Ishikawa (cell line): ENCODE results near the gene COL18A1.

Experiments used
- CEBPB ChIP-seq: IDR thresholded peaks from 2 replicates; pipeline ENCODE4 v1.6.1; 2012
- CREB1 ChIP-seq: IDR thresholded peaks from 2 replicates; pipeline ENCODE4 v1.6.1; 2012; ENCODE audit warnings: low read depth
- EGR1 ChIP-seq: IDR thresholded peaks from 2 replicates; pipeline ENCODE4 v1.6.1; 2012
- EP300 ChIP-seq: IDR thresholded peaks from 2 replicates; pipeline ENCODE4 v1.6.1; 2012; ENCODE audit warnings: borderline replicate concordance
- FOXM1 ChIP-seq: IDR thresholded peaks from 2 replicates; pipeline ENCODE4 v1.6.1; 2012; ENCODE audit warnings: low read depth, borderline replicate concordance
- NFIC ChIP-seq: IDR thresholded peaks from 2 replicates; pipeline ENCODE4 v1.6.1; 2012
- RAD21 ChIP-seq: IDR thresholded peaks from 2 replicates; pipeline ENCODE4 v1.6.1; 2012; ENCODE audit warnings: low read depth
- TAF1 ChIP-seq: IDR thresholded peaks from 2 replicates; pipeline ENCODE4 v1.6.1; 2012; ENCODE audit warnings: low read depth, mild to moderate bottlenecking
- TCF12 ChIP-seq: IDR thresholded peaks from 2 replicates; pipeline ENCODE4 v1.6.1; 2012; ENCODE audit warnings: low read depth
- TEAD4 ChIP-seq: IDR thresholded peaks from 2 replicates; pipeline ENCODE4 v1.6.1; 2012
- YY1 ChIP-seq: IDR thresholded peaks from 2 replicates; pipeline ENCODE4 v1.6.1; 2012; ENCODE audit warnings: low read depth
- ZBTB7A ChIP-seq: IDR thresholded peaks from 2 replicates; pipeline ENCODE4 v1.6.1; 2012; ENCODE audit warnings: low read depth
- TF ChIP-seq, protein P1 (sequence below): IDR thresholded peaks from 2 replicates; pipeline ENCODE4 v1.6.1; 2012; ENCODE audit warnings: low read depth, mild to moderate bottlenecking
- TF ChIP-seq, protein P2 (sequence below): IDR thresholded peaks from 2 replicates; pipeline ENCODE4 v1.6.1; 2012
- TF ChIP-seq, protein P3 (sequence below): IDR thresholded peaks from 2 replicates; pipeline ENCODE4 v1.6.1; 2012

Gene COL18A1

DNA sequence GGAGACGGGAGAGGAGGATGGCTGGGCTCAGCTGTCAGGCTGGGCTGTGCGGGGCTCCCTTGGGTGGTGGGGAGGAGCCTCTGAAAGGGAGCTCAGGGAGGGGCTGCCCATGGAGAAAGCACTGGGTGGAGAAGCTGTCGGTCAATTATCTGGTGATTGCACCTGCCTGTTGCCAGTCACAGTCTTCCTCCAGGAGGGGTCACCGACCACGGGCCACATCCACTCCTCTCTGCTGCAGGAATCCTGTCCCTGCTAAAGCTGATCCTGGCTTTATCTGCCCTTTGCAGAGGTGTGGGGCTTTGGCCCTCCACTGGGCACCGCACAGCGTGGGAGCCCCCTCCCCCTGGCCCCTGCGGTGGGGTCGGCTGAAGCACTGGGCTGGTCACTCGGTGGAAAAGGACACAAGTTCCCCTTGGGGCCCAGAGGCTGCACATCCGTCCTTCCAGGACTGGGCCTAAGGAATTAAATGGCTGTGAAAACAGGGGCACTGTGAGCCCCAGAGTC is 21.8 kb upstream of the COL18A1 start:
- TF ChIP-seq YY1 (no peak), FOXM1 (no peak), EP300 (no peak)
- TF ChIP-seq, protein P1, sequence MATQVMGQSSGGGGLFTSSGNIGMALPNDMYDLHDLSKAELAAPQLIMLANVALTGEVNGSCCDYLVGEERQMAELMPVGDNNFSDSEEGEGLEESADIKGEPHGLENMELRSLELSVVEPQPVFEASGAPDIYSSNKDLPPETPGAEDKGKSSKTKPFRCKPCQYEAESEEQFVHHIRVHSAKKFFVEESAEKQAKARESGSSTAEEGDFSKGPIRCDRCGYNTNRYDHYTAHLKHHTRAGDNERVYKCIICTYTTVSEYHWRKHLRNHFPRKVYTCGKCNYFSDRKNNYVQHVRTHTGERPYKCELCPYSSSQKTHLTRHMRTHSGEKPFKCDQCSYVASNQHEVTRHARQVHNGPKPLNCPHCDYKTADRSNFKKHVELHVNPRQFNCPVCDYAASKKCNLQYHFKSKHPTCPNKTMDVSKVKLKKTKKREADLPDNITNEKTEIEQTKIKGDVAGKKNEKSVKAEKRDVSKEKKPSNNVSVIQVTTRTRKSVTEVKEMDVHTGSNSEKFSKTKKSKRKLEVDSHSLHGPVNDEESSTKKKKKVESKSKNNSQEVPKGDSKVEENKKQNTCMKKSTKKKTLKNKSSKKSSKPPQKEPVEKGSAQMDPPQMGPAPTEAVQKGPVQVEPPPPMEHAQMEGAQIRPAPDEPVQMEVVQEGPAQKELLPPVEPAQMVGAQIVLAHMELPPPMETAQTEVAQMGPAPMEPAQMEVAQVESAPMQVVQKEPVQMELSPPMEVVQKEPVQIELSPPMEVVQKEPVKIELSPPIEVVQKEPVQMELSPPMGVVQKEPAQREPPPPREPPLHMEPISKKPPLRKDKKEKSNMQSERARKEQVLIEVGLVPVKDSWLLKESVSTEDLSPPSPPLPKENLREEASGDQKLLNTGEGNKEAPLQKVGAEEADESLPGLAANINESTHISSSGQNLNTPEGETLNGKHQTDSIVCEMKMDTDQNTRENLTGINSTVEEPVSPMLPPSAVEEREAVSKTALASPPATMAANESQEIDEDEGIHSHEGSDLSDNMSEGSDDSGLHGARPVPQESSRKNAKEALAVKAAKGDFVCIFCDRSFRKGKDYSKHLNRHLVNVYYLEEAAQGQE, result no peak
- TF ChIP-seq, protein P2, sequence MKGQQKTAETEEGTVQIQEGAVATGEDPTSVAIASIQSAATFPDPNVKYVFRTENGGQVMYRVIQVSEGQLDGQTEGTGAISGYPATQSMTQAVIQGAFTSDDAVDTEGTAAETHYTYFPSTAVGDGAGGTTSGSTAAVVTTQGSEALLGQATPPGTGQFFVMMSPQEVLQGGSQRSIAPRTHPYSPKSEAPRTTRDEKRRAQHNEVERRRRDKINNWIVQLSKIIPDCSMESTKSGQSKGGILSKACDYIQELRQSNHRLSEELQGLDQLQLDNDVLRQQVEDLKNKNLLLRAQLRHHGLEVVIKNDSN, result no peak

DNA sequence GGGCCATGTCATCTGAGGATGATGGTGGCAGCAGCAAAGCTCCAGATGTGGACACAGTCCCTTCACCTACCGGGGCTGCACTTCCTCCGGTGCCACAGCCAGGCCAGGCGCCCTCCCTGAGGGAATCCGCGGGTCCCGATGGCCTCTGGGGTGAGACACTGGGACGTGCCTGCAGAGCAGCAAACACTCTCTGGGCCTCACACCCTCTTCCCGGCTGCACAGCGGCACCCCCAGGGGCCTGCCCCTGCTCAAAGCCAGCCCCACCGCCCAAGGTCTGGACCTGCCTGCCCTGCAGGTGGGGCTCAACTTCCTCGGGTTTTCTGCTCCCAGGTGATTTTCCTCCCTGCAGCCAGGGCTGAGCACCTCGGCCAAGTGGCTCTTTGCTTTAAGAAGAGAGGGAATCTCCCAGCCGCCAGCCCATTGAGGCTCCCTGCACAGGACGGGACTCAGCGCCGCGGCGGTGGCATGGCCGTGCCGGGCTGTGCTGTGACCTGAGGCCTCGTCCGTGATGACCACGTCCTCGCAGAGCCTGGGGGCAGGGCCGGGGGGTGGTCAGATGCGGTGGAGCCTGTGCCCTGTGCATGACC is 21.3 kb upstream of the COL18A1 start:
- TF ChIP-seq, protein P2, result no peak
- TF ChIP-seq TCF12 (no peak), FOXM1 (no peak), EP300 (no peak), TEAD4 (no peak), ZBTB7A (no peak), CEBPB (no peak), NFIC (no peak), YY1 (no peak), CREB1 (no peak), RAD21 (no peak), TAF1 (no peak), EGR1 (no peak)
- TF ChIP-seq, protein P3, sequence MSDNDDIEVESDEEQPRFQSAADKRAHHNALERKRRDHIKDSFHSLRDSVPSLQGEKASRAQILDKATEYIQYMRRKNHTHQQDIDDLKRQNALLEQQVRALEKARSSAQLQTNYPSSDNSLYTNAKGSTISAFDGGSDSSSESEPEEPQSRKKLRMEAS, result no peak
- TF ChIP-seq, protein P1, result no peak

DNA sequence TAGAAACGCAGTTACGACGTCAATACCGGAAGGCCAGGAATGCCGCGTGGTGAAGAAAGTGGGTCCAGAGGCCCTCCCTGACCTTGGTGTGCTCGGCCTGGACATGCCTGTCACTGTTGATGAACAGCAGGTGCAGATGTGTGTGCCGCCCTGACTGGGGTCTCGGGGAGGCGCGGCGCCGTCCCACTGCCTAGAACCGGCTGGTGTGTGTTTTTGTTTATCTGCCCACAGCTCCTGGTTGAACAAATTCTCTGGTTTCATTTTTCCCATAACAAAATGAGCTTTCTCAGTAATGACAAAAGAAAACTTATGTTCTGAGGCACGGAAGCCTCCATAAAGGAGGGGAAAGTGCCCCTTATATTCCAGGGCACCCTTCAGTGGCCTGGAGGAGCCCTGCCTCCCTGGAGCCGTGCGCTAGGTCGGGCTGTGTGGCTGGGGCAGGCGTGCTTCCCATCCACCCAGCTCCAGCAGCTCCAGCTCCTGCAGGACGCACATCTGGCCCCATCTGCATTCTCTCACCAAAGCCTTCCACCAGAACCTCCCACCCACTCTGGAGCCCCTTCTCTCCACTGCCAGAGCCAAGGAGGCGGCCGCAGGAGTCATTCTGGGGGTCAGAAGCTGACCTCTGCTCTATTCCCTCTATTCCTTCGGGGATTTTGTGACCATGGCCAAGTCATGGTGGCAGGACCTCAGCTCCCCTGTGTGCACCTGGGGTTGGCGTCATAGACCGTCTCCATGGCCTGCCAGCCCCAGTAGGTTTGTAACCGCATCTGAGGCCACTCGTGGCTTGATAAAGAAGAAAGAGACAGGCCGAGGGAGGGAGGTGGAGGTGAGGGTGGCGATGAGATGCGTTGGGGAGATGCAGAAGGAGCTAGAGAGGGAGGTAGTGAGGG is 20.1 kb upstream of the COL18A1 start:
- TF ChIP-seq, protein P3, result no peak
- no peak for TF ChIP-seq NFIC
- TF ChIP-seq ZBTB7A, result no peak
- TF ChIP-seq TEAD4, result no peak
- TF ChIP-seq EP300, result no peak
- no peak for TF ChIP-seq CEBPB
- TF ChIP-seq, protein P2, result no peak
- TF ChIP-seq CREB1, result no peak
- no peak for TF ChIP-seq FOXM1

DNA sequence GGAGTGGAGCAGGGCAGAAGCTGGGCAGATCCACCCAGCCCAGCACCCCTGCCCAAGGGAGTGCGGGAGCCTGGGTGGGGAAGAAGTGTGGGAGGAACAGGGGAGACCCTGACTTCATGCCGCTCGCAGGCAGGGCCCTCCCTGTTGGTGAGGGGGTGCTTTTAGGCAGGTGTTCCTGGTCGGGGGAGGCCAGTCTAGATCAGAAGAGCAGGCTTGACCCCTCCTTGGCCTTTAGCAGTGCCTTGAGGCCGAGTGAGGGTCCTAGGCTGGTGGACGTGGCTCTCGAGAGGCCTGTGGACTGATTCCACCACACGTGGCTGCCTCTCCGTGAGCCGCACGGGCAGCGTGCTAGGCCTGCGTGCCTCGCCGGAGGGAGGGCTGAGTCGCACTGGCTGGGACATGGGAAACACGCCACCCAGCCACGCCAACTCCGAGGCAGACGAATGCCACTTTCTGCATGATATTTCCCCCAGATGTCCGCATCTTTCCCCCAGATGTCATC is 19.4 kb upstream of the COL18A1 start:
- TF ChIP-seq YY1, result no peak
- TF ChIP-seq RAD21, result no peak
- no peak for TF ChIP-seq TEAD4
- no peak for TF ChIP-seq EP300
- no peak for TF ChIP-seq EGR1
- TF ChIP-seq, protein P2, result no peak
- TF ChIP-seq FOXM1, result no peak
- TF ChIP-seq TAF1, result no peak

DNA sequence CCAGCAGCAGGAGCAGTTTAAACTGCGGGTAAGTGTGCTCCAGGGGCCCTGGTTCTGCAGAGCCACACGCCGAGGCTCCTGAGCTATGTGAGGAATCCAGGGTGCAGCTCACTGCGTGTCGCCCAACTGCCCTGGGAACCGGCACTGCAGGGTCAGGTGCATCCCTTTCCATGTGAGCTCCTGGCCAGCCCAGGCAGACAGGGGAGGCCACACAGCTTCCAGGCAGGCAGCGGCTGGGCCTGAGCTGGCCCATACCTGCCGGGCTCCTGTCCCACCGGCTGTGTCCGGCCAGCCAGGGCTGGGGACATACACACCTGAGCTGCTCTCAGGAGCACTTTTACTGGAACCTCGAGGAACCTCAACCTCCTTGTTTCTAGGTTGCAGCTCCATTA is 18.6 kb upstream of the COL18A1 start:
- TF ChIP-seq TCF12 (peak; percentile 70), CEBPB (no peak), FOXM1 (no peak), CREB1 (no peak), TEAD4 (peak; percentile 95), NFIC (no peak), EGR1 (no peak), YY1 (0 out of 2 replicates have a peak, but pooled peaks have one; percentile 46), TAF1 (no peak), ZBTB7A (no peak), EP300 (peak; percentile 52; the same call in 1 of the 2 replicates), RAD21 (peak; percentile 34; the same call in 1 of the 2 replicates)
- TF ChIP-seq, protein P1, result no peak
- TF ChIP-seq, protein P3, result peak; percentile 70; the same call in 1 of the 2 replicates
- TF ChIP-seq, protein P2, result peak; percentile 61; the same call in 1 of the 2 replicates
